OCI-LY7 (cell line): ENCODE results near the gene ZBTB42.

Experiments used
- CTCF ChIP-seq: fragments of 200-600 bp; sonication (generic); conservative IDR thresholded peaks from 2 replicates; pipeline ENCODE4 v1.5.1; 2014; ENCODE audit warnings: mild to moderate bottlenecking, antibody characterized with exemption, low read length, moderate library complexity, mixed read lengths
- EZH2phosphoT487 ChIP-seq: fragments of 200-600 bp; sonication (generic); IDR thresholded peaks from 2 replicates; pipeline ENCODE4 v1.6.1; 2018; ENCODE audit warnings: low read depth, borderline replicate concordance, mild to moderate bottlenecking, mixed run types, antibody characterized with exemption, low read length, moderate library complexity, mixed read lengths

- no peak for TF ChIP-seq EZH2phosphoT487
- TF ChIP-seq CTCF = no peak
Observed at GRCh38 chr14:104805326-104805678, 4.4 kb downstream of the ZBTB42 start.
